WERI-Rb-1 (cell line): Measurements from ENCODE around the gene CA4.
A peak's percentile ranks its signal among the peaks of the same experiment; 100 is the strongest.

ENCODE experiments used
- DNase-seq: peaks from one replicate; pipeline ENCODE4 v3.0.0-alpha.2; 2020
- H3K27ac ChIP-seq: fragments of 250-450 bp; sonication (Bioruptor Pico); 2 replicates; pipeline ENCODE4 v1.5.1; 2020; ENCODE audit warnings: mild to moderate bottlenecking, moderate library complexity
- H3K27me3 ChIP-seq: fragments of 250-450 bp; sonication (Bioruptor Pico); 2 replicates; pipeline ENCODE4 v1.5.1; 2021; ENCODE audit warnings: mild to moderate bottlenecking, low read depth, moderate library complexity; ENCODE audit not compliant: insufficient read depth, severe bottlenecking
- H3K36me3 ChIP-seq: fragments of 250-450 bp; sonication (Bioruptor Pico); 2 replicates; pipeline ENCODE4 v1.5.1; 2020; ENCODE audit warnings: mild to moderate bottlenecking, moderate library complexity
- H3K4me3 ChIP-seq: 2 replicates; pipeline ENCODE4 v1.5.1; 2011; ENCODE audit warnings: low read depth, mild to moderate bottlenecking, control low read depth, low read length
- H3K9me3 ChIP-seq: fragments of 250-450 bp; sonication (Bioruptor Pico); 2 replicates; pipeline ENCODE4 v1.5.1; 2021; ENCODE audit warnings: mild to moderate bottlenecking, moderate library complexity; ENCODE audit not compliant: severe bottlenecking
- CTCF ChIP-seq: IDR thresholded peaks from 2 replicates; pipeline ENCODE4 v1.5.1; 2011; ENCODE audit warnings: low read depth, mild to moderate bottlenecking, control low read depth, inconsistent platforms, low read length

The CA4 gene

GRCh38 chr17:60127068-60128064 is 22.4 kb upstream of the CA4 start:
- Histone ChIP-seq H3K27ac (no peak overlapping the region), H3K4me3 (no peak overlapping the region), H3K36me3 (peaks cover 7% of the 10 kb centered on the region), H3K27me3 (no peaks in the 10 kb centered on the region), H3K9me3 (no peaks in the 10 kb centered on the region)
- DNase-seq, result no peak
- no peak for TF ChIP-seq CTCF

GRCh38 chr17:60128171-60128859 is 21.5 kb upstream of the CA4 start:
- H3K4me3 ChIP-seq, result no peak overlapping the region
- H3K27me3 ChIP-seq, result no peaks in the 10 kb centered on the region
- H3K36me3 ChIP-seq, result peaks cover 15% of the 10 kb centered on the region
- no peak overlapping the region for H3K27ac ChIP-seq
- no peaks in the 10 kb centered on the region for H3K9me3 ChIP-seq
- no peak for DNase-seq
- no peak for TF ChIP-seq CTCF

- Histone ChIP-seq H3K4me3 (no peak overlapping the region), H3K27me3 (no peaks in the 10 kb centered on the region), H3K27ac (no peak overlapping the region), H3K36me3 (peaks cover 18% of the 10 kb centered on the region), H3K9me3 (no peaks in the 10 kb centered on the region)
- no peak for DNase-seq
- no peak for TF ChIP-seq CTCF
Observed at GRCh38 chr17:60129164-60129563, 20.6 kb upstream of the CA4 start.

GRCh38 chr17:60130466-60130865 is 19.3 kb upstream of the CA4 start:
- TF ChIP-seq CTCF, result no peak
- Histone ChIP-seq H3K36me3 (peaks cover 18% of the 10 kb centered on the region), H3K4me3 (no peak overlapping the region), H3K9me3 (no peaks in the 10 kb centered on the region), H3K27me3 (no peaks in the 10 kb centered on the region), H3K27ac (no peak overlapping the region)
- no peak for DNase-seq

GRCh38 chr17:60134396-60135150 is 15.2 kb upstream of the CA4 start:
- Histone ChIP-seq H3K4me3 (peak overlapping the region; percentile 72), H3K27ac (peak overlapping the region; percentile 76), H3K27me3 (no peaks in the 10 kb centered on the region), H3K36me3 (peaks cover 18% of the 10 kb centered on the region), H3K9me3 (peaks cover 6% of the 10 kb centered on the region)
- no peak for TF ChIP-seq CTCF
- DNase-seq, result peak; percentile 58
